Measurements from ENCODE around the gene CCDC85A. TPM values are rescaled to one million over a fixed set of nuclear protein-coding genes. Genes with fewer than 3 reads are reported as not detected.

CCDC85A gene
- total RNA-seq, 1 donor from 2014 or later = 0.17 TPM

GRCh38 chr2:56380861-56381260 is 197.1 kb downstream of the CCDC85A start:
- no peak for DNase-seq (ENCODE audit: low read depth)
- no peak overlapping the region for H3K4me3 ChIP-seq (ENCODE audit: low read depth, low read length)
- TF ChIP-seq CTCF (conservative IDR thresholded peaks at IDR 0.05; ENCODE audit: low read depth, low read length) = no peak

DNA sequence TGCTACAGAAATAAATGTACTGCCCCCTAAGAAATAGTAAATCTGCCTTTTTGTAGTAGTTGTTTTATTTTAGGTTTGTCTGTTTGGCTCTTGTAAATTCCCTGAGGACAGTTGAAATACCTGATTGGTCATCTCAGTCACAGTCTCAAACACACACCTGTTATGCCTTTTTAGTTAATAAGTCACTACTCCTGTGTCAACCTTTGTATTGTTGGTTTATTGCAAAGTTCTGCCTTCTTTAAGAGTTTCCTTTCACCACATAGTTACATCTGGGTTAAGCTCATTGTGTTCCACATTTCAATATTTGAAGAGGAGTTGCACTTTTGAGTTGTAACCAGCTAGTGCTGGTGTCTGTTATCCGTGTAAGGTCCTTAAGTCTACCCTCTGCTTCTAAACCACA is 198.7 kb downstream of the CCDC85A start:
- no peak overlapping the region for H3K4me3 ChIP-seq (ENCODE audit: low read depth, low read length)
- TF ChIP-seq CTCF (conservative IDR thresholded peaks at IDR 0.05; ENCODE audit: low read depth, low read length) = no peak
- no peak for DNase-seq (ENCODE audit: low read depth)

DNA sequence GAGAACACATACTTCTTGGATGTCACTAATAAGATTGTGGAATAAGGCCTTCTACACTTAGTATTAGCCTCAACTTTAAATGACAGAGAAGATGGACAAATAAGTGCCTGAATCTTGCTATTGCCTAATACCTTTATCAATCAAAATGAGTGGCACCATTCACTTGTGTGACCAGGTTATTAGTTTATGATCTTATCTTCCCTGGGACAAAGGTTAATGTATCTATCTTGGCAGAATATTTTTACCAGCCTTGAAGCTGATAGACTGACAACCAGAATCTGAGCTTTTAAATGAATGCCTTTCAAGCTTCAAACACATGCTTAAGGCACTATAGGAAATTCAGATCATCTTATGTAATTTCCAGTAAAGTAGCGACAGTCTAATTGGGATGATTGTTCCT is 202.9 kb downstream of the CCDC85A start:
- H3K4me3 ChIP-seq (ENCODE audit: low read depth, low read length) = no peak overlapping the region
- no peak for DNase-seq (ENCODE audit: low read depth)
- no peak for TF ChIP-seq CTCF (conservative IDR thresholded peaks at IDR 0.05; ENCODE audit: low read depth, low read length)

DNA sequence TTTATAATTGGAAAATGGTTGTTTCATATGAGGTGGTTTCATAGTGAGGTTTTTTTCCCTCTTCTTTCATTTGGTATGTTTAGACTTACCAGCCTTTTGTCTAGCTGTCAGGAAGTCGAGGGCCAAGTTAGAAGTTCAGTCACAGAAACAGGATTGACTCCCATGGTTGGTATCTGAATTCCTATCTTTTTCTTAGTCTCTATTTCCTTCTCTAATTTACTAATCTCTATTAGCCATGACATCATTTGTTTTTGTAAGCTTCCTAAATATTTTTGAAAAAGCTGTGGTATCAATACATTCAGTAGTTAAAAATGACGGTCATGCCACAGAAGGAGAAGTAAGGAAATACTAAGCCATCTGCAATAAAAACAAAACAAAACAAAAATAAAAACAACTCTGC is 206.9 kb downstream of the CCDC85A start:
- H3K4me3 ChIP-seq (ENCODE audit: low read depth, low read length) = no peak overlapping the region
- TF ChIP-seq CTCF (conservative IDR thresholded peaks at IDR 0.05; ENCODE audit: low read depth, low read length) = no peak
- no peak for DNase-seq (ENCODE audit: low read depth)

DNA sequence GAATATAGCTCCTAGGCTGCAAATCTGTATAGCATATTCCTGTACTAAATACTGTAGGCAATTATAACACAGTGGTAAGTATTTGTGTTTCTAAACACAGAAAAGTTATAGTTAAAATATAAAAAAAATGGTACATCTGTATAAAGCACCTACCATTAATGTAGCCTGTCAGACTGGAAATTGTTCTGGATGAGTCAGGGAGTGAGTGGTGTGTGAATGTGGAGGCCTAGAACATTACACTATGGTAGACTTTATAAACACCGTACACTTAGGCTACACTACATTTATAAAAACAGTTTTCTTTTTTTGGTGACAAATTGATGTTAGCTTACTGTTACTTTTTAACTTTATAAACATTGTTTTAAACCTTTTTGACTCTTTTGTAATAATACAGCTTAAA is 226.3 kb downstream of the CCDC85A start:
- TF ChIP-seq CTCF (conservative IDR thresholded peaks at IDR 0.05; ENCODE audit: low read depth, low read length) = no peak
- DNase-seq (ENCODE audit: low read depth) = no peak
- H3K4me3 ChIP-seq (ENCODE audit: low read depth, low read length) = no peak overlapping the region

DNA sequence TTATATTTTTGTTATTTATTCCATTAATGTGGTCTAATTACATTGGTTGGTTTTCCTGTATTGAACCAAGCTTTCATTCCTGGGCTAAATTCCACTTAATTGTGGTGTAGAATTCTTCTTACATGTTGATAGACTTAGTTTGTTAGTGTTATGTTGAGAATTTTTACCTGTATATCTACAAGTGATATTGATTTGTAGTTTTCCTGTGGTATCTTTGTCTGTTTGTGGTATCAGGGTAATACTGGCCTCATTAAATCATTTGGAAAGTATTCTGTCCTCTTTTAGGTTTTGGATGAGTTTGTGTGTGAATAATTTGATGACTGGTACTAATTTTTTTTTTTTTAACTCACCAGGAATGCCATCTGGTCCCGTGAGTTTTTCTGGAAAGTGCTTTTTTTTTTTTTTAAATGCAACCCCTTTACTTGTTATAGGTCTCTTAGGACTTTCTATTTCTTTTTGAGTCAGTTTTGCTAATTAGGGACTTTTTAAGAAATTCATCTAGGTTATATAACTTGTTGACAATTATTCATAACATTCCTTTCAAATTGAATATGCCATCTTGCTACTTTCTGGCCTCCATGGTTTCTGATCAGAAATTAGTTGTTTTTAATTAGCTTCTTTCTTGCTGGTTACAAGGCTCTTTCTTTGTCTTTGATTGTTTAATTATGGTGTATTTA is 232.8 kb downstream of the CCDC85A start:
- no peak for DNase-seq (ENCODE audit: low read depth)
- no peak overlapping the region for H3K4me3 ChIP-seq (ENCODE audit: low read depth, low read length)
- TF ChIP-seq CTCF (conservative IDR thresholded peaks at IDR 0.05; ENCODE audit: low read depth, low read length) = no peak
